ENCODE results near the gene NR1H4.

DNA sequence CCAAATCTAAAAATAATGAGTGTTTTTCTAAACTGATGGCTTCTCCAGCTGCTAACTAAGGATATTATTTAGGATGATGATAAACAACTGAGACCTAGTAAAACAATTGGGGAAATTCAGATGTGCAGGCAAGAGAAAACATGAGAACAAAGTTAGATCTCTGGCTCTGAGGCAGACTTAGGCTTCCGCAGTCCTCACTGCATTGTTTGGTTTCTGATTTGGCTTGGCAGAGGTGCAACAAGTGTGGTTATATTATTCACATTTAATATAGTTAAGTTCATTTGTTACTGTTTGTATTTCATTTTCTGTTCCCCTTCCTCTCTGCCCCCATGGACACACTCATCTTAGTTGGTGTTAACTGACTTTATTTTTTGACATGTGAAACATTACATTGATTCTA, 30.2 kb upstream of the NR1H4 start:
- TF ChIP-seq, protein P1, sequence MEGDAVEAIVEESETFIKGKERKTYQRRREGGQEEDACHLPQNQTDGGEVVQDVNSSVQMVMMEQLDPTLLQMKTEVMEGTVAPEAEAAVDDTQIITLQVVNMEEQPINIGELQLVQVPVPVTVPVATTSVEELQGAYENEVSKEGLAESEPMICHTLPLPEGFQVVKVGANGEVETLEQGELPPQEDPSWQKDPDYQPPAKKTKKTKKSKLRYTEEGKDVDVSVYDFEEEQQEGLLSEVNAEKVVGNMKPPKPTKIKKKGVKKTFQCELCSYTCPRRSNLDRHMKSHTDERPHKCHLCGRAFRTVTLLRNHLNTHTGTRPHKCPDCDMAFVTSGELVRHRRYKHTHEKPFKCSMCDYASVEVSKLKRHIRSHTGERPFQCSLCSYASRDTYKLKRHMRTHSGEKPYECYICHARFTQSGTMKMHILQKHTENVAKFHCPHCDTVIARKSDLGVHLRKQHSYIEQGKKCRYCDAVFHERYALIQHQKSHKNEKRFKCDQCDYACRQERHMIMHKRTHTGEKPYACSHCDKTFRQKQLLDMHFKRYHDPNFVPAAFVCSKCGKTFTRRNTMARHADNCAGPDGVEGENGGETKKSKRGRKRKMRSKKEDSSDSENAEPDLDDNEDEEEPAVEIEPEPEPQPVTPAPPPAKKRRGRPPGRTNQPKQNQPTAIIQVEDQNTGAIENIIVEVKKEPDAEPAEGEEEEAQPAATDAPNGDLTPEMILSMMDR (IDR thresholded peaks at IDR 0.05; ENCODE audit: low read length): no peak
- no peak for TF ChIP-seq EZH2 (IDR thresholded peaks at IDR 0.05; ENCODE audit: borderline replicate concordance, low read length)
